HG03354 (cell line): ENCODE results near the gene LST1.
"Not testable (repeated sequence)": the region's sequence is repeated elsewhere in the genome, so short reads cannot be mapped to it uniquely, and the experiment has no call there.

Experiments
- ATAC-seq: cut with Tn5 transposase; IDR thresholded peaks from one replicate; pipeline ENCODE4 v1.9.1; 2021; ENCODE audit warnings: mild to moderate bottlenecking; ENCODE audit not compliant: unreplicated experiment, poor library complexity, severe bottlenecking

Gene LST1

GRCh38 chr6:31579546-31580437 lies 6.3 kb upstream of the LST1 start:
- ATAC-seq, result no peak

- no peak for ATAC-seq
Measured at GRCh38 chr6:31580438-31580740, 5.7 kb upstream of the LST1 start.

GRCh38 chr6:31580807-31581433 lies 5.2 kb upstream of the LST1 start:
- peak; percentile 71 for ATAC-seq

GRCh38 chr6:31581434-31582229 lies 4.4 kb upstream of the LST1 start:
- ATAC-seq, result no peak

GRCh38 chr6:31582230-31582643 lies 3.8 kb upstream of the LST1 start, which contains the start of gene LTB:
LTB (minus strand) TSS chr6:31582424; CDS start chr6:31582417, 7 bp downstream.
- ATAC-seq, result no peak

- ATAC-seq, result no peak
Measured at GRCh38 chr6:31585491-31585890, 586 bp upstream of the LST1 start.

- ATAC-seq, result no peak
Measured at GRCh38 chr6:31586599-31587281, 663 bp downstream of the LST1 start.

GRCh38 chr6:31587791-31588777 lies 2.0 kb downstream of the LST1 start:
- ATAC-seq, result no peak

GRCh38 chr6:31588871-31589650 lies 3.0 kb downstream of the LST1 start:
- no peak for ATAC-seq

GRCh38 chr6:31590691-31591090 lies 4.6 kb downstream of the LST1 start:
- not testable (repeated sequence) for ATAC-seq

GRCh38 chr6:31592396-31592771 lies 6.3 kb downstream of the LST1 start:
- no peak for ATAC-seq

- peak; percentile 53 for ATAC-seq
Measured at GRCh38 chr6:31597006-31597405, 10.9 kb downstream of the LST1 start.

GRCh38 chr6:31607317-31607716 lies 21.2 kb downstream of the LST1 start:
- ATAC-seq, result no peak

- no peak for ATAC-seq
Measured at GRCh38 chr6:31609519-31610406, 23.7 kb downstream of the LST1 start.

- ATAC-seq, result no peak
Measured at GRCh38 chr6:31610968-31611367, 24.9 kb downstream of the LST1 start.

- ATAC-seq, result no peak
Measured at GRCh38 chr6:31614075-31614619, 28.1 kb downstream of the LST1 start.
